Spleen (tissue), 7 donors: ENCODE measurements around the gene LSM14B.

Experiments
- POLR2A ChIP-seq, 3 donors: fragments of 450-650 bp; IDR thresholded peaks; one replicate each; pipeline ENCODE4 v1.5.1; 2017; ENCODE audit warnings: antibody characterized with exemption in 3 of 3, mild to moderate bottlenecking in 1 of 3
- POLR2AphosphoS5 ChIP-seq, 3 donors: sonication (generic); formaldehyde crosslinking; IDR thresholded peaks; one replicate each; pipeline ENCODE4 v1.5.1; 2017; ENCODE audit warnings: antibody characterized with exemption in 3 of 3
- TF ChIP-seq, protein P1 (sequence below), 11 experiments: fragments of 200-600 bp in 7 of 11; fragments of 450-650 bp in 4 of 11; sonication (generic) in 4 of 11; IDR thresholded peaks in 8 of 11; conservative IDR thresholded peaks in 3 of 11; 1 replicate in 7 of 11; 2 replicates in 4 of 11; pipeline versions ENCODE4 v1.4.0 to v1.8.0; 2016 to 2021; ENCODE audit warnings: antibody characterized with exemption in 11 of 11, inconsistent platforms in 4 of 11, mild to moderate bottlenecking in 1 of 11
- donor health status: DM: no; HTN: no; CAD: no; lungs with moderate emphysema.
- donor health status: DM: no; HTN: no; CAD: no.
- donor health status: DM: no; HTN: no; CAD: no.

DNA sequence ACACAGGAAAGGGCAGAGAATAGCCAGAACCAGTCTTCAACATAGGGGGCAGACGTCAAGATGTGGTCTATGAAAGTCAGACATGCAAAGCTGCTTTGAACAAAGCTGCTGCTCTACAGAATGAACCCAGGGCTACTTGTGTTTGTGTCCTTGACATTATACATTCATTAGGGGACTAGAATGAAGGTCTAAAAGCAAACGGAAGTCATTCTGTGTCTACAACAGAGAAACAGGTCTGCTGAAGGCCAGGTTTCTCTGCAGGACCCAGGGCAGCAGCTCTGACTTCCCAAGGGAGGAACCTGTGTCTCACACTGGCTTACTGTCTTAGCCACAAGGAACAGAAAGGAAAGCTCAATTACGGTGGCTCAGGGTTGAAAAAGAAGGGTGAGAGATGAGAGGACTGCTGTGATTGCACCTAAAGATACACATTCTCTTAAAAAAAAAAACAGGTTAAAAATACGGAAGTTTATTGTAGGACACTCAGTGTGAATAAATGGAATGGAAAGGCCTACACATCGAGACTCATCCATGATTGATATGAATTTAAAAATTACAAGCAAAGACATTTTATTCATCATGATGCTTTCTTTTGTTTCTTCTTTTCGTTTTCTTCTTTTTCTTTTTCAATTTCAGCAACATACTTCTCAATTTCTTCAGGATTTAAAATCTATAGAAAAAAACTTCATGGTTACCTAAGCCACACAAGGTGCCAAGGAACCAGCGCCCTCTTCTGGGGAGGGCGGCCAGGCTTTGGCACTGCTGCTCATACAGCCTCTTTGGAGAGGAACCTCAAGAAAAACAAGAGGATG lies 14.2 kb downstream of the LSM14B start:
- TF ChIP-seq, protein P1, sequence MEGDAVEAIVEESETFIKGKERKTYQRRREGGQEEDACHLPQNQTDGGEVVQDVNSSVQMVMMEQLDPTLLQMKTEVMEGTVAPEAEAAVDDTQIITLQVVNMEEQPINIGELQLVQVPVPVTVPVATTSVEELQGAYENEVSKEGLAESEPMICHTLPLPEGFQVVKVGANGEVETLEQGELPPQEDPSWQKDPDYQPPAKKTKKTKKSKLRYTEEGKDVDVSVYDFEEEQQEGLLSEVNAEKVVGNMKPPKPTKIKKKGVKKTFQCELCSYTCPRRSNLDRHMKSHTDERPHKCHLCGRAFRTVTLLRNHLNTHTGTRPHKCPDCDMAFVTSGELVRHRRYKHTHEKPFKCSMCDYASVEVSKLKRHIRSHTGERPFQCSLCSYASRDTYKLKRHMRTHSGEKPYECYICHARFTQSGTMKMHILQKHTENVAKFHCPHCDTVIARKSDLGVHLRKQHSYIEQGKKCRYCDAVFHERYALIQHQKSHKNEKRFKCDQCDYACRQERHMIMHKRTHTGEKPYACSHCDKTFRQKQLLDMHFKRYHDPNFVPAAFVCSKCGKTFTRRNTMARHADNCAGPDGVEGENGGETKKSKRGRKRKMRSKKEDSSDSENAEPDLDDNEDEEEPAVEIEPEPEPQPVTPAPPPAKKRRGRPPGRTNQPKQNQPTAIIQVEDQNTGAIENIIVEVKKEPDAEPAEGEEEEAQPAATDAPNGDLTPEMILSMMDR (IDR thresholded peaks at IDR 0.05 in 8 of 11, conservative IDR thresholded peaks at IDR 0.05 in 3 of 11) = peak; percentile 42 to 89 (median 73)
- peak in 1 of 3 donors; percentile 63 for TF ChIP-seq POLR2AphosphoS5 (IDR thresholded peaks at IDR 0.05)
- no peak for TF ChIP-seq POLR2A (IDR thresholded peaks at IDR 0.05)
